SK-N-SH treated with all-trans-retinoic acid at 6 μM for 48 hours (cell line): ENCODE measurements around the gene DGAT2L6.

Experiments
- ATAC-seq: fragments of 200-7000 bp; cut with Tn5 transposase; 3 replicates; pipeline ENCODE4 v1.9.1; 2020; ENCODE audit warnings: mild to moderate bottlenecking, moderate library complexity
- ARNTL ChIP-seq: fragments of 450-650 bp; formaldehyde crosslinking; IDR thresholded peaks from 2 replicates; pipeline ENCODE4 v1.5.0; 2020; ENCODE audit warnings: low read depth, mild to moderate bottlenecking, moderate library complexity, borderline replicate concordance
- BACH2 ChIP-seq: fragments of 250-450 bp; sonication (Bioruptor Pico); IDR thresholded peaks from 2 replicates; pipeline ENCODE4 v1.9.0; 2021; ENCODE audit warnings: mild to moderate bottlenecking, borderline replicate concordance
- CSDC2 ChIP-seq: fragments of 250-450 bp; sonication (Bioruptor Pico); IDR thresholded peaks from 2 replicates; pipeline ENCODE4 v1.5.0; 2020; ENCODE audit warnings: mild to moderate bottlenecking, moderate library complexity
- GLIS3 ChIP-seq: fragments of 250-450 bp; sonication (Bioruptor Pico); IDR thresholded peaks from 2 replicates; pipeline ENCODE4 v1.5.0; 2020; ENCODE audit warnings: mild to moderate bottlenecking, moderate library complexity
- ISL1 ChIP-seq: fragments of 250-450 bp; sonication (Bioruptor Pico); IDR thresholded peaks from 2 replicates; pipeline ENCODE4 v2.1.2; 2022; ENCODE audit warnings: mild to moderate bottlenecking, moderate library complexity
- OSR1 ChIP-seq: fragments of 250-450 bp; sonication (Bioruptor Pico); IDR thresholded peaks from 2 replicates; pipeline ENCODE4 v1.8.0; 2022; ENCODE audit warnings: moderate library complexity, mild to moderate bottlenecking, inconsistent platforms
- PATZ1 ChIP-seq: fragments of 250-450 bp; sonication (Bioruptor Pico); IDR thresholded peaks from 2 replicates; pipeline ENCODE4 v1.8.0; 2020; ENCODE audit warnings: mild to moderate bottlenecking, moderate library complexity, borderline replicate concordance
- POU6F1 ChIP-seq: fragments of 250-450 bp; sonication (Bioruptor Pico); IDR thresholded peaks from 2 replicates; pipeline ENCODE4 v1.8.0; 2021; ENCODE audit warnings: low read depth, mild to moderate bottlenecking, moderate library complexity, borderline replicate concordance
- PPARA ChIP-seq: fragments of 250-450 bp; sonication (Bioruptor Pico); IDR thresholded peaks from 2 replicates; pipeline ENCODE4 v1.5.0; 2020; ENCODE audit warnings: mild to moderate bottlenecking, borderline replicate concordance
- RARB ChIP-seq: fragments of 250-450 bp; sonication (Bioruptor Pico); IDR thresholded peaks from 2 replicates; pipeline ENCODE4 v1.8.0; 2021; ENCODE audit warnings: mild to moderate bottlenecking, moderate library complexity
- SNAI2 ChIP-seq: fragments of 250-450 bp; sonication (Bioruptor Pico); IDR thresholded peaks from 2 replicates; pipeline ENCODE4 v1.5.0; 2020; ENCODE audit warnings: mild to moderate bottlenecking, moderate library complexity
- TCF4 ChIP-seq: fragments of 250-450 bp; sonication (Bioruptor Pico); IDR thresholded peaks from 2 replicates; pipeline ENCODE4 v1.8.0; 2021; ENCODE audit warnings: mild to moderate bottlenecking, moderate library complexity, borderline replicate concordance
- TOX ChIP-seq: fragments of 250-450 bp; sonication (Bioruptor Pico); IDR thresholded peaks from 2 replicates; pipeline ENCODE4 v1.8.0; 2021; ENCODE audit warnings: mild to moderate bottlenecking, moderate library complexity, borderline replicate concordance
- TSHZ2 ChIP-seq: fragments of 250-450 bp; sonication (Bioruptor Pico); IDR thresholded peaks from 2 replicates; pipeline ENCODE4 v1.5.0; 2020; ENCODE audit warnings: mild to moderate bottlenecking, moderate library complexity
- ZC3H10 ChIP-seq: fragments of 250-450 bp; sonication (Bioruptor Pico); IDR thresholded peaks from 2 replicates; pipeline ENCODE4 v1.5.1; 2021; ENCODE audit warnings: mild to moderate bottlenecking, moderate library complexity
- ZFP3 ChIP-seq: fragments of 250-450 bp; sonication (Bioruptor Pico); IDR thresholded peaks from 2 replicates; pipeline ENCODE4 v1.5.0; 2020; ENCODE audit warnings: mild to moderate bottlenecking, moderate library complexity
- ZFP30 ChIP-seq: fragments of 450-650 bp; formaldehyde crosslinking; IDR thresholded peaks from 2 replicates; pipeline ENCODE4 v1.5.0; 2022; ENCODE audit warnings: mild to moderate bottlenecking, moderate library complexity
- ZNF565 ChIP-seq: fragments of 450-650 bp; formaldehyde crosslinking; conservative IDR thresholded peaks from 2 replicates; pipeline ENCODE4 v1.5.0; 2020; ENCODE audit warnings: low read depth, mild to moderate bottlenecking, moderate library complexity
- ZNF70 ChIP-seq: fragments of 450-650 bp; formaldehyde crosslinking; IDR thresholded peaks from 2 replicates; pipeline ENCODE4 v1.5.0; 2020; ENCODE audit warnings: mild to moderate bottlenecking, moderate library complexity
- ZNF8 ChIP-seq: fragments of 450-650 bp; formaldehyde crosslinking; IDR thresholded peaks from 2 replicates; pipeline ENCODE4 v1.5.0; 2020; ENCODE audit warnings: mild to moderate bottlenecking, moderate library complexity
- TF ChIP-seq, protein P1 (sequence below): fragments of 250-450 bp; sonication (Bioruptor Pico); IDR thresholded peaks from 2 replicates; pipeline ENCODE4 v1.5.1; 2020; ENCODE audit warnings: low read depth, mild to moderate bottlenecking, moderate library complexity
- TF ChIP-seq, protein P2 (sequence below): fragments of 250-450 bp; sonication (Bioruptor Pico); IDR thresholded peaks from 2 replicates; pipeline ENCODE4 v1.5.1; 2021; ENCODE audit warnings: mild to moderate bottlenecking, moderate library complexity

The DGAT2L6 gene

GRCh38 chrX:70247252-70247651 is 70.0 kb downstream of the DGAT2L6 start:
- no peak for ATAC-seq
- TF ChIP-seq BACH2 (CRISPR knock-in tag) (no peak), ARNTL (no peak), ISL1 (CRISPR knock-in tag) (no peak), POU6F1 (CRISPR knock-in tag) (no peak), OSR1 (CRISPR knock-in tag) (no peak), TSHZ2 (CRISPR knock-in tag) (no peak), ZFP30 (CRISPR knock-in tag) (no peak), PPARA (CRISPR knock-in tag) (no peak), GLIS3 (CRISPR knock-in tag) (no peak), ZNF8 (CRISPR knock-in tag) (no peak), ZNF70 (CRISPR knock-in tag) (no peak), PATZ1 (CRISPR knock-in tag) (no peak), TCF4 (no peak), CSDC2 (CRISPR knock-in tag) (no peak), ZC3H10 (no peak), ZNF565 (CRISPR knock-in tag) (no peak)
- TF ChIP-seq, protein P1, sequence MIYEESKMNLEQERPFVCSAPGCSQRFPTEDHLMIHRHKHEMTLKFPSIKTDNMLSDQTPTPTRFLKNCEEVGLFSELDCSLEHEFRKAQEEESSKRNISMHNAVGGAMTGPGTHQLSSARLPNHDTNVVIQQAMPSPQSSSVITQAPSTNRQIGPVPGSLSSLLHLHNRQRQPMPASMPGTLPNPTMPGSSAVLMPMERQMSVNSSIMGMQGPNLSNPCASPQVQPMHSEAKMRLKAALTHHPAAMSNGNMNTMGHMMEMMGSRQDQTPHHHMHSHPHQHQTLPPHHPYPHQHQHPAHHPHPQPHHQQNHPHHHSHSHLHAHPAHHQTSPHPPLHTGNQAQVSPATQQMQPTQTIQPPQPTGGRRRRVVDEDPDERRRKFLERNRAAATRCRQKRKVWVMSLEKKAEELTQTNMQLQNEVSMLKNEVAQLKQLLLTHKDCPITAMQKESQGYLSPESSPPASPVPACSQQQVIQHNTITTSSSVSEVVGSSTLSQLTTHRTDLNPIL (CRISPR knock-in tag): no peak
- TF ChIP-seq, protein P2, sequence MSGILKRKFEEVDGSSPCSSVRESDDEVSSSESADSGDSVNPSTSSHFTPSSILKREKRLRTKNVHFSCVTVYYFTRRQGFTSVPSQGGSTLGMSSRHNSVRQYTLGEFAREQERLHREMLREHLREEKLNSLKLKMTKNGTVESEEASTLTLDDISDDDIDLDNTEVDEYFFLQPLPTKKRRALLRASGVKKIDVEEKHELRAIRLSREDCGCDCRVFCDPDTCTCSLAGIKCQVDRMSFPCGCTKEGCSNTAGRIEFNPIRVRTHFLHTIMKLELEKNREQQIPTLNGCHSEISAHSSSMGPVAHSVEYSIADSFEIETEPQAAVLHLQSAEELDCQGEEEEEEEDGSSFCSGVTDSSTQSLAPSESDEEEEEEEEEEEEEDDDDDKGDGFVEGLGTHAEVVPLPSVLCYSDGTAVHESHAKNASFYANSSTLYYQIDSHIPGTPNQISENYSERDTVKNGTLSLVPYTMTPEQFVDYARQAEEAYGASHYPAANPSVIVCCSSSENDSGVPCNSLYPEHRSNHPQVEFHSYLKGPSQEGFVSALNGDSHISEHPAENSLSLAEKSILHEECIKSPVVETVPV (CRISPR knock-in tag): no peak
- TF ChIP-seq, all 23 proteins: peak for 0

DNA sequence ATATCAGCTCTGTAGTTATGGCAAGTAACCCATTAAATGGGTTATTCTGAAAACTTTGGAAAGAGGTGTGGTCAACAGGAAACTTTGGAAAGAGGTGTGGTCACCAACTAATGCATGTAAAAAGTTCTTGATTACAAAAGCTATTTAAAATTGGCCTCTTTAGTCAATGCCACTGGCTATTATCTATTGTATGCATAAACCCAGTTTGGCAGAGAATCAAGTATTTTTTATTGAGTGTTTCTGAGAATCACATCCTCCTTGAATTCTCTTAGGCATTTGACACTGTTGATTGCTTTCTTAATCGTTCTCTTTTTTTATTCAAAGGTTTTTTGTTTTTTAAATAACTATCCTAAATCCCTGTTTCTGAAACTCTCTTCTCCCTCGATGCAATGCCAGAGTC is 75.2 kb downstream of the DGAT2L6 start:
- TF ChIP-seq ZNF8 (CRISPR knock-in tag): no peak
- TF ChIP-seq ZNF70 (CRISPR knock-in tag): no peak
- no peak for TF ChIP-seq PPARA (CRISPR knock-in tag)
- no peak for TF ChIP-seq ARNTL
- TF ChIP-seq ZC3H10: no peak
- no peak for TF ChIP-seq ISL1 (CRISPR knock-in tag)

DNA sequence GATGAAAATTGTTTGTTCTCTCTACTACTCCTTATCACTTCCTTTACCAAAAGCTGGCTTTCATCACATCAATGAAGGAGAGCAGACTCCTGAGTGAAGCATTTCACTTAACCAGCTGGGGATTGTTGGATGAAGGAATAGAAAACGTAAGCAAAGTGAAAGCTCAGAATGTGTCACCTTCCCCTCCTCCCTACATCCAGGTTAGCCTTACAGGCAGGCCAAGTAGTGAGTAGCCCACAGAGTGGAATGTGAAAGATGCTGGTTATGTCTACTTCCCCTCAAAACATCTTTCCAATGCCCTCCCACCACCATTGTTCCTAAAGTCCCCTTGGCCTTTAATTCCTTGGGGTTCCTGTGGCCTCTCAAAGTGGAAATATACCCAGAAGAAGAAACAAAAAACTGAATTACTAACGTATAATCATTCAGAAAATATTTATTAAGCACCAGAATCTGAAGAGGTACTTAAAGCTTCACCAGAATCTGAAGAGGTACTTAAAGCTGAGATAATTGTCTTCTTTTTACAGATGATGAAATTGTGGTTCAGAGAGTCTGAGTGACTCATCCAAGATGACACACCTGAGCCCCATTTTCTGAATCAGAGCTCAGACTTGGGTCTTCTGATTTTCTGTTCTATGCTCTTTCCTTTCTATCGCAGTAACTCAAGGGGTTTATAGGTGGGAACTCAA is 76.2 kb downstream of the DGAT2L6 start:
- no peak for ATAC-seq

More for the DNA sequence above, 75.2 kb downstream of the DGAT2L6 start:
- ATAC-seq: no peak

More for the DNA sequence above, 76.2 kb downstream of the DGAT2L6 start:
- TF ChIP-seq CSDC2 (CRISPR knock-in tag): no peak
- no peak for TF ChIP-seq RARB (CRISPR knock-in tag)
- no peak for TF ChIP-seq PATZ1 (CRISPR knock-in tag)
- TF ChIP-seq ZNF8 (CRISPR knock-in tag): no peak
- TF ChIP-seq ARNTL: no peak
- TF ChIP-seq ZFP3 (CRISPR knock-in tag): no peak
- TF ChIP-seq SNAI2 (CRISPR knock-in tag): no peak
- TF ChIP-seq TOX (CRISPR knock-in tag): no peak
- no peak for TF ChIP-seq OSR1 (CRISPR knock-in tag)
- TF ChIP-seq, protein P1 (CRISPR knock-in tag): no peak
- no peak for TF ChIP-seq POU6F1 (CRISPR knock-in tag)
- TF ChIP-seq BACH2 (CRISPR knock-in tag): no peak
- no peak for TF ChIP-seq ZNF70 (CRISPR knock-in tag)
- TF ChIP-seq, all 23 proteins: peak for 0
